Ishikawa (cell line): ENCODE data around the gene PIEZO1.

Experiments
- CEBPB ChIP-seq: IDR thresholded peaks from 2 replicates; pipeline ENCODE4 v1.6.1; 2012
- CREB1 ChIP-seq: IDR thresholded peaks from 2 replicates; pipeline ENCODE4 v1.6.1; 2012; ENCODE audit warnings: low read depth
- EGR1 ChIP-seq: IDR thresholded peaks from 2 replicates; pipeline ENCODE4 v1.6.1; 2012
- EP300 ChIP-seq: IDR thresholded peaks from 2 replicates; pipeline ENCODE4 v1.6.1; 2012; ENCODE audit warnings: borderline replicate concordance
- FOXM1 ChIP-seq: IDR thresholded peaks from 2 replicates; pipeline ENCODE4 v1.6.1; 2012; ENCODE audit warnings: low read depth, borderline replicate concordance
- MAX ChIP-seq: IDR thresholded peaks from 2 replicates; pipeline ENCODE4 v1.6.1; 2012
- NFIC ChIP-seq: IDR thresholded peaks from 2 replicates; pipeline ENCODE4 v1.6.1; 2012
- RAD21 ChIP-seq: IDR thresholded peaks from 2 replicates; pipeline ENCODE4 v1.6.1; 2012; ENCODE audit warnings: low read depth
- TAF1 ChIP-seq: IDR thresholded peaks from 2 replicates; pipeline ENCODE4 v1.6.1; 2012; ENCODE audit warnings: low read depth, mild to moderate bottlenecking
- TCF12 ChIP-seq: IDR thresholded peaks from 2 replicates; pipeline ENCODE4 v1.6.1; 2012; ENCODE audit warnings: low read depth
- TEAD4 ChIP-seq: IDR thresholded peaks from 2 replicates; pipeline ENCODE4 v1.6.1; 2012
- USF1 ChIP-seq: IDR thresholded peaks from 2 replicates; pipeline ENCODE4 v1.6.1; 2012
- YY1 ChIP-seq: IDR thresholded peaks from 2 replicates; pipeline ENCODE4 v1.6.1; 2012; ENCODE audit warnings: low read depth
- ZBTB7A ChIP-seq: IDR thresholded peaks from 2 replicates; pipeline ENCODE4 v1.6.1; 2012; ENCODE audit warnings: low read depth
- TF ChIP-seq, protein P1 (sequence below): IDR thresholded peaks from 2 replicates; pipeline ENCODE4 v1.6.1; 2012; ENCODE audit warnings: low read depth, mild to moderate bottlenecking

Gene PIEZO1

DNA sequence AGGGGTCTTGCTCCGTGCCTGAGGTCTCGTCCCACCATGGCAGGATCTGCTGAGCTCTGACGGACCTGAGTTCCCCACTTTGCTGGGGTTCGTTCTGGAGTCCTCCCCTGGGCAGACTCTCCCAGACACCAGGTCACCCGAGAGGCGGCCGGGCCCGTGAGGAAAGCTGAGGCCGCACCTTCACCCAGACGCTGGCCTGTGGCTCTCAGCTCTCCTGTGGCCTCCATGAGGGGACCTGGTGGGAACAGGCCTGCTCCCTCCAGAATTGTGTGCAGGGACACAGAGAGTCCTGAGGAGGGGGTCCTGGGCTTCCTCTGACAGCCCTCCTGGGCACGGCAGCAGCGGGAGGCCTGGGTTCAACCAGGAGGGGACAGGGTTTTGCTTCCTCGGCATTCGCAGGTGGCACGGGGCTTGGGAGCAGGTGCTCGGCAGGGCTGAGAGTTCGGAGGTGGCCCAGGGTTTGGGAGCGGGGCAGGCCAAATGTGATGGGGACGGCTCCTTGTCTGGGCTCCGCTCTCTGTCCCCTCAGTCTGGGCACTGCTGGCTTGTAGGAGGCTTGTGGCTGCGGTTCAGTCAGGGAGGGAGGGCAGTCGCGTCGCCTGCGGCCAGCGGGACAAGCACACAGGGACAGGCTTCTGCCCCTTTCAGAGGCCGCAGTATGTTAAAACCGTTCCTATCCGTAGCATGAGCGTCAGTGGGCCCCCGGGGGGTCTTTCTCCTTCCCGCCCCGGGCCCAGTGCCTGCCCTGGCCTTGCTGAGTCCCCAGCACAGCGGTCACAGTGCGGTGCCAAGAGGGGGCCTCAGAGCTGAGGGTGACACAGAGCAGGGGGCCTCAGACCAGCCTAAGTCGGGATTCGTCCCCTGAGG lies 90.6 kb downstream of the PIEZO1 start:
- TF ChIP-seq NFIC (no peak), TAF1 (no peak), FOXM1 (no peak), MAX (no peak), YY1 (no peak), EP300 (no peak), CEBPB (no peak), TCF12 (no peak), RAD21 (no peak)

- TF ChIP-seq USF1 (no peak), TAF1 (no peak), YY1 (no peak), CREB1 (no peak), MAX (no peak), CEBPB (no peak), TEAD4 (no peak), RAD21 (no peak), NFIC (no peak), TCF12 (no peak), ZBTB7A (no peak), EP300 (no peak), EGR1 (no peak), FOXM1 (no peak)
- TF ChIP-seq, protein P1, sequence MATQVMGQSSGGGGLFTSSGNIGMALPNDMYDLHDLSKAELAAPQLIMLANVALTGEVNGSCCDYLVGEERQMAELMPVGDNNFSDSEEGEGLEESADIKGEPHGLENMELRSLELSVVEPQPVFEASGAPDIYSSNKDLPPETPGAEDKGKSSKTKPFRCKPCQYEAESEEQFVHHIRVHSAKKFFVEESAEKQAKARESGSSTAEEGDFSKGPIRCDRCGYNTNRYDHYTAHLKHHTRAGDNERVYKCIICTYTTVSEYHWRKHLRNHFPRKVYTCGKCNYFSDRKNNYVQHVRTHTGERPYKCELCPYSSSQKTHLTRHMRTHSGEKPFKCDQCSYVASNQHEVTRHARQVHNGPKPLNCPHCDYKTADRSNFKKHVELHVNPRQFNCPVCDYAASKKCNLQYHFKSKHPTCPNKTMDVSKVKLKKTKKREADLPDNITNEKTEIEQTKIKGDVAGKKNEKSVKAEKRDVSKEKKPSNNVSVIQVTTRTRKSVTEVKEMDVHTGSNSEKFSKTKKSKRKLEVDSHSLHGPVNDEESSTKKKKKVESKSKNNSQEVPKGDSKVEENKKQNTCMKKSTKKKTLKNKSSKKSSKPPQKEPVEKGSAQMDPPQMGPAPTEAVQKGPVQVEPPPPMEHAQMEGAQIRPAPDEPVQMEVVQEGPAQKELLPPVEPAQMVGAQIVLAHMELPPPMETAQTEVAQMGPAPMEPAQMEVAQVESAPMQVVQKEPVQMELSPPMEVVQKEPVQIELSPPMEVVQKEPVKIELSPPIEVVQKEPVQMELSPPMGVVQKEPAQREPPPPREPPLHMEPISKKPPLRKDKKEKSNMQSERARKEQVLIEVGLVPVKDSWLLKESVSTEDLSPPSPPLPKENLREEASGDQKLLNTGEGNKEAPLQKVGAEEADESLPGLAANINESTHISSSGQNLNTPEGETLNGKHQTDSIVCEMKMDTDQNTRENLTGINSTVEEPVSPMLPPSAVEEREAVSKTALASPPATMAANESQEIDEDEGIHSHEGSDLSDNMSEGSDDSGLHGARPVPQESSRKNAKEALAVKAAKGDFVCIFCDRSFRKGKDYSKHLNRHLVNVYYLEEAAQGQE = no peak
Observed at GRCh38 chr16:88693420-88694177, 91.4 kb downstream of the PIEZO1 start.

GRCh38 chr16:88692861-88693260 lies 92.2 kb downstream of the PIEZO1 start:
- TF ChIP-seq USF1 (no peak), EGR1 (no peak), CREB1 (no peak), YY1 (no peak), RAD21 (no peak), TAF1 (no peak), TEAD4 (no peak)
- TF ChIP-seq, protein P1 = no peak

- TF ChIP-seq CREB1 (no peak), TCF12 (no peak), ZBTB7A (no peak), NFIC (no peak), YY1 (no peak), TEAD4 (no peak), USF1 (no peak), MAX (no peak), RAD21 (no peak), TAF1 (no peak), CEBPB (no peak), EP300 (no peak), EGR1 (no peak), FOXM1 (no peak)
- TF ChIP-seq, protein P1 = no peak
Observed at GRCh38 chr16:88691924-88692560, 93.0 kb downstream of the PIEZO1 start.
